ENCODE results near the gene LRAT. TPM values are rescaled to one million over a fixed set of nuclear protein-coding genes. Genes with fewer than 3 reads are reported as not detected.

The LRAT gene
- total and polyA plus RNA-seq, 2 of the 8 experiments (the other 6 are each of a cell fraction or from before 2014, with no cell fraction given): 4.3 to 10.3 TPM

DNA sequence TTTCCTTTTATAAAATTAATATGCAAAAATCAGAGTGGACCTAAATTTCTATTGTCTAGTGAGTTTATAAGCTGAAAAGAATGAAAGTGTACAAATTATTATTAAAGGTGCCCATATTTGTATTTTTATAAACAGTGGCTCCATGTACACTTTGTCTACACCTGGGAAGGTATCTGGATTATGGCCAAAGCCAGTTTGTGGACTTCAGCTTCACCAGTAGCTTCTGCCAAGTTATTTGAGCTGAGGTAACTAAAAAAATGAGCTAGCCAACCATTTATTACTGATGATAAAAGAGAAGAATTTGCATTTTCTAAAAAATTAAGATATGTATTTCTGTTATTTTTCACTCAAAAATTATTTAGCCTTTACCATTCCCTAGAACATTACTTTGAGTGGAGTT lies 32.3 kb upstream of the LRAT start (continued):
- TF ChIP-seq, protein P1, sequence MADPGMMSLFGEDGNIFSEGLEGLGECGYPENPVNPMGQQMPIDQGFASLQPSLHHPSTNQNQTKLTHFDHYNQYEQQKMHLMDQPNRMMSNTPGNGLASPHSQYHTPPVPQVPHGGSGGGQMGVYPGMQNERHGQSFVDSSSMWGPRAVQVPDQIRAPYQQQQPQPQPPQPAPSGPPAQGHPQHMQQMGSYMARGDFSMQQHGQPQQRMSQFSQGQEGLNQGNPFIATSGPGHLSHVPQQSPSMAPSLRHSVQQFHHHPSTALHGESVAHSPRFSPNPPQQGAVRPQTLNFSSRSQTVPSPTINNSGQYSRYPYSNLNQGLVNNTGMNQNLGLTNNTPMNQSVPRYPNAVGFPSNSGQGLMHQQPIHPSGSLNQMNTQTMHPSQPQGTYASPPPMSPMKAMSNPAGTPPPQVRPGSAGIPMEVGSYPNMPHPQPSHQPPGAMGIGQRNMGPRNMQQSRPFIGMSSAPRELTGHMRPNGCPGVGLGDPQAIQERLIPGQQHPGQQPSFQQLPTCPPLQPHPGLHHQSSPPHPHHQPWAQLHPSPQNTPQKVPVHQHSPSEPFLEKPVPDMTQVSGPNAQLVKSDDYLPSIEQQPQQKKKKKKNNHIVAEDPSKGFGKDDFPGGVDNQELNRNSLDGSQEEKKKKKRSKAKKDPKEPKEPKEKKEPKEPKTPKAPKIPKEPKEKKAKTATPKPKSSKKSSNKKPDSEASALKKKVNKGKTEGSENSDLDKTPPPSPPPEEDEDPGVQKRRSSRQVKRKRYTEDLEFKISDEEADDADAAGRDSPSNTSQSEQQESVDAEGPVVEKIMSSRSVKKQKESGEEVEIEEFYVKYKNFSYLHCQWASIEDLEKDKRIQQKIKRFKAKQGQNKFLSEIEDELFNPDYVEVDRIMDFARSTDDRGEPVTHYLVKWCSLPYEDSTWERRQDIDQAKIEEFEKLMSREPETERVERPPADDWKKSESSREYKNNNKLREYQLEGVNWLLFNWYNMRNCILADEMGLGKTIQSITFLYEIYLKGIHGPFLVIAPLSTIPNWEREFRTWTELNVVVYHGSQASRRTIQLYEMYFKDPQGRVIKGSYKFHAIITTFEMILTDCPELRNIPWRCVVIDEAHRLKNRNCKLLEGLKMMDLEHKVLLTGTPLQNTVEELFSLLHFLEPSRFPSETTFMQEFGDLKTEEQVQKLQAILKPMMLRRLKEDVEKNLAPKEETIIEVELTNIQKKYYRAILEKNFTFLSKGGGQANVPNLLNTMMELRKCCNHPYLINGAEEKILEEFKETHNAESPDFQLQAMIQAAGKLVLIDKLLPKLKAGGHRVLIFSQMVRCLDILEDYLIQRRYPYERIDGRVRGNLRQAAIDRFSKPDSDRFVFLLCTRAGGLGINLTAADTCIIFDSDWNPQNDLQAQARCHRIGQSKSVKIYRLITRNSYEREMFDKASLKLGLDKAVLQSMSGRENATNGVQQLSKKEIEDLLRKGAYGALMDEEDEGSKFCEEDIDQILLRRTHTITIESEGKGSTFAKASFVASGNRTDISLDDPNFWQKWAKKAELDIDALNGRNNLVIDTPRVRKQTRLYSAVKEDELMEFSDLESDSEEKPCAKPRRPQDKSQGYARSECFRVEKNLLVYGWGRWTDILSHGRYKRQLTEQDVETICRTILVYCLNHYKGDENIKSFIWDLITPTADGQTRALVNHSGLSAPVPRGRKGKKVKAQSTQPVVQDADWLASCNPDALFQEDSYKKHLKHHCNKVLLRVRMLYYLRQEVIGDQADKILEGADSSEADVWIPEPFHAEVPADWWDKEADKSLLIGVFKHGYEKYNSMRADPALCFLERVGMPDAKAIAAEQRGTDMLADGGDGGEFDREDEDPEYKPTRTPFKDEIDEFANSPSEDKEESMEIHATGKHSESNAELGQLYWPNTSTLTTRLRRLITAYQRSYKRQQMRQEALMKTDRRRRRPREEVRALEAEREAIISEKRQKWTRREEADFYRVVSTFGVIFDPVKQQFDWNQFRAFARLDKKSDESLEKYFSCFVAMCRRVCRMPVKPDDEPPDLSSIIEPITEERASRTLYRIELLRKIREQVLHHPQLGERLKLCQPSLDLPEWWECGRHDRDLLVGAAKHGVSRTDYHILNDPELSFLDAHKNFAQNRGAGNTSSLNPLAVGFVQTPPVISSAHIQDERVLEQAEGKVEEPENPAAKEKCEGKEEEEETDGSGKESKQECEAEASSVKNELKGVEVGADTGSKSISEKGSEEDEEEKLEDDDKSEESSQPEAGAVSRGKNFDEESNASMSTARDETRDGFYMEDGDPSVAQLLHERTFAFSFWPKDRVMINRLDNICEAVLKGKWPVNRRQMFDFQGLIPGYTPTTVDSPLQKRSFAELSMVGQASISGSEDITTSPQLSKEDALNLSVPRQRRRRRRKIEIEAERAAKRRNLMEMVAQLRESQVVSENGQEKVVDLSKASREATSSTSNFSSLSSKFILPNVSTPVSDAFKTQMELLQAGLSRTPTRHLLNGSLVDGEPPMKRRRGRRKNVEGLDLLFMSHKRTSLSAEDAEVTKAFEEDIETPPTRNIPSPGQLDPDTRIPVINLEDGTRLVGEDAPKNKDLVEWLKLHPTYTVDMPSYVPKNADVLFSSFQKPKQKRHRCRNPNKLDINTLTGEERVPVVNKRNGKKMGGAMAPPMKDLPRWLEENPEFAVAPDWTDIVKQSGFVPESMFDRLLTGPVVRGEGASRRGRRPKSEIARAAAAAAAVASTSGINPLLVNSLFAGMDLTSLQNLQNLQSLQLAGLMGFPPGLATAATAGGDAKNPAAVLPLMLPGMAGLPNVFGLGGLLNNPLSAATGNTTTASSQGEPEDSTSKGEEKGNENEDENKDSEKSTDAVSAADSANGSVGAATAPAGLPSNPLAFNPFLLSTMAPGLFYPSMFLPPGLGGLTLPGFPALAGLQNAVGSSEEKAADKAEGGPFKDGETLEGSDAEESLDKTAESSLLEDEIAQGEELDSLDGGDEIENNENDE (IDR thresholded peaks at IDR 0.05; ENCODE audit: insufficient replicate concordance, low read length): no peak
- TF ChIP-seq CREB1 (IDR thresholded peaks at IDR 0.05) (no peak), SRF (IDR thresholded peaks at IDR 0.05; ENCODE audit: low read depth, low read length) (no peak), GTF2F1 (IDR thresholded peaks at IDR 0.05; ENCODE audit: borderline replicate concordance, low read depth, low read length) (no peak), ZNF274 (IDR thresholded peaks at IDR 0.05; ENCODE audit: borderline replicate concordance, extremely low read depth, low read length) (no peak), CBX8 (IDR thresholded peaks at IDR 0.05; ENCODE audit: borderline replicate concordance, low read depth, low read length) (no peak), MAFK (IDR thresholded peaks at IDR 0.05; ENCODE audit: low read depth, low read length) (no peak), BCL11A (IDR thresholded peaks at IDR 0.05; ENCODE audit: low read depth in 2 of 2, low read length in 2 of 2) (no peak), SIX5 (IDR thresholded peaks at IDR 0.05; ENCODE audit: low read depth, low read length) (no peak), CEBPB (IDR thresholded peaks at IDR 0.05; ENCODE audit: low read depth, low read length) (no peak), RXRA (IDR thresholded peaks at IDR 0.05; ENCODE audit: insufficient read depth, low read depth, low read length) (no peak)
